AG08395 (cell line): Measurements from ENCODE around the gene MLPH.
"Not testable (repeated sequence)": the region's sequence is repeated elsewhere in the genome, so short reads cannot be mapped to it uniquely, and the experiment has no call there.

Source experiments
- DNase-seq: peaks from one replicate; pipeline ENCODE4 v3.0.0; 2012; ENCODE audit warnings: mixed read lengths, low spot score

MLPH gene

GRCh38 chr2:237458519-237458918 lies 28.5 kb upstream of the MLPH start:
- no peak for DNase-seq

DNA sequence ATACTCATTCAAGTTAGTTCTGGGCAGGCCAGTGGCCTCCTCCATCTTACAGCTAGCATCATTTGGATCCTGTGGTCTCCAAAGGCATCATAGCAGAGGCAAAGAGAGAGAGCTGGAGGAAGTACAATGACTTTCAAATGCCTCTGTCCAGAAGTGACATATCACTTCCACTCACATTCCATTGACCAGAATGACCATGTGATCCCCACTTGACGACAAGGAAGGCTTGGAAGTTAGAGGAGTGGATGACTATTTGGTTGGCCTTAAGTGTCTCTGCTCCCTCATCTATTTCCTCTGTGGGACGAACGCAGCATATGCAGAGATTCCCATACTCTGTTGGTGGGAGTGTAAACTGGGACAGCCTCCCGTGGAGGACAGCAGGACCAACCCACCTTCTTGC lies 27.8 kb upstream of the MLPH start:
- no peak for DNase-seq

DNA sequence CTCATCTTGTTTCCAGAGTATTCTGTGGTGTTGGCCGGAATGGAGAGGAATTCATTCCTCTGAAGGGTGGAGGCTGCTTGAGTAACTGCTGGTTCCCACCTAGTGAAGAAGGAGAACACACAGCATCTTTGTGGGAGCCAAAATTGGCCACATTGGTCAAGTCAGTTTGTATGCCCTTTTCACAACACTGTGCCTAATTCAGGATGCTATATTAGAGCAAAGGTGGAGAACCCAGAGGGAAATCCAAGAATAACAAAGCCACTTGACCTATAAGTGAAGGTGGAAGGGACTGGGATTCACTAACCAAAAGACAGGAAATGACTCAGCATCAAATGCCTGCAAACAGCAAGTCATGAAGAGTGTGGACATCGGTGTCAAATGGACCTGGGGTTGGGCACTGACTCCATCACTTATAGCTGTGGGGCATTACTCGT lies 27.3 kb upstream of the MLPH start:
- DNase-seq: peak; percentile 63

- no peak for DNase-seq
These were observed 22.2 kb upstream of the MLPH start for GRCh38 chr2:237464757-237465391.

DNA sequence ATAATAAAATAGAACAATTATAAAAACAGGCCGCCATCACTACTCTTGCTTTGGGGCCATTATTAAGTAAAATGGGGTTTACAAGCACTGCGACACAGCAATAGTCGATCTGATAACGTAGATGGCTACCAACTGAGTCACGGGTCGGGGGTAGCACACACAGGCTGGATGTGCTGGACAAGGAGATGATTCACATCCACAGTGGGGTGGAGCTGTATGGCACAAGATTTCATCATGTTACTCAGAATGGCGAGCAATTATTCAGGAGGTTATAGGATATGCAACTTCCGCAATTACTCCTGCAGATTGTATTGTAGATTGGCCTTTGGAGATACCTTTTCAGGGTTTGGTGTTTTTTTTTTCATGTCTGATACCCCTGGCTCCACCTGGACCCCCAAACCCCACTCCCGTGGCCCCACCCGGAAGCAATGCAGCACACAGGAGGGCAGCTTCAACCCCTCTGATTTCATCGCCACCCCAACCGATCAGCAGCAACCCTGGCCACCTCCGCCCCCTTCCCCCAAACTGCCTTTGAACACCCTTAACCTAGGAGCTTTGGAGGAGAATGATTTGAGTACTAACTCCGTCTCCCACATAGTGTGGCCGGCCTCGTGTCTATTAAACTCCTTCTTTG lies 21.4 kb upstream of the MLPH start:
- peak; percentile 45 for DNase-seq

DNA sequence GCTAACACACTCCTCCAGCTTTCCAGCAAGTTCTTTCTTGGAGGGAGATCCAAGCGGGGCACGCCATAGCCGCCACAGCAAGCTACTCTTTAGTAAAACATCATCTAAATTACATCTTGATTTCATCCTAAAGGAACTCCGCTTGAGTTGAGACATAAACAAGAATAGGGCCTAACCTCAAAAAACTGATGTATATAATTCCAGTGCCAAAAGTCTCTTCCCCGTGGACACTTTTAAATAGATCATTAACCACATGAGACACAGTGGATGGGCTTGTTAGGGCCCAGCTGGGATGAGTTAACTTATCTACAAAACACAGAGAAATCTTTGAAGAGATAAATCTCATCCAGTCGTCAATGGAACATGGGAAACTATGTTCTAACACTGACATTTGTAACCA lies 20.8 kb upstream of the MLPH start:
- no peak for DNase-seq

DNA sequence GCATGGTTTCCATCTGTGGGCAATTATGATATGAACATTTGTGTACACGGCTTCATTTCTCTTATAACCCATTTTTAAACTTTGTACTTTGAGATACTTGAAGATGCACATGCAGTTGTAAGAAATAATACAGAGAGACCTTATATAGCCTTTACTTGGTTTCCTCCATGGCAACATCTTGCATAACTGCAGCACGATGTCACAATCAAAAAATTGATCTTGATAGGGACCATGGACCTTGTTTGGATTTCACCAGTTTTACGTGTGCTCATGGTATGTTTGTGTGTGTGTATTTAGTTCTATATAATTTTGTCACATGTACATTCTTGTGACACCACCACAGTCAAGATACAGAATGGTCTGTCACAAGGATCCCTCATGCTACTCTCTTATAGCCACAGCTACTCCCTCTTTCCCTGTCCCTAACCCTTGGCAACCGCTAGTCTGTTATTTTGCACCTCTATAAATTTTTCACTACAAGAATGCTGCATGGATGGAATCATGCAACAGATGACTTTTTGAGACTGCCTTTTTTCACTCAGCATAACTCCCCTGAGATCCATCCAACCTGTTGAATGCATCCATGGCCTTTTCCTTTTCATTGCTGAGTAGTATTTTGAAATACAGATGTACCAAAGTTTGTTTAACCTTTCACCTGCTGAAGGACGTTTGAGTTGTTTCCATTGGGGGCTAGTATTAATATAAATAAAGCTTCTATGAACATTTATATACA lies 19.4 kb upstream of the MLPH start:
- DNase-seq: no peak

GRCh38 chr2:237469410-237469809 lies 17.6 kb upstream of the MLPH start:
- DNase-seq: not testable (repeated sequence)

GRCh38 chr2:237469849-237470248 lies 17.2 kb upstream of the MLPH start:
- DNase-seq: no peak

GRCh38 chr2:237470914-237471313 lies 16.1 kb upstream of the MLPH start:
- no peak for DNase-seq

DNA sequence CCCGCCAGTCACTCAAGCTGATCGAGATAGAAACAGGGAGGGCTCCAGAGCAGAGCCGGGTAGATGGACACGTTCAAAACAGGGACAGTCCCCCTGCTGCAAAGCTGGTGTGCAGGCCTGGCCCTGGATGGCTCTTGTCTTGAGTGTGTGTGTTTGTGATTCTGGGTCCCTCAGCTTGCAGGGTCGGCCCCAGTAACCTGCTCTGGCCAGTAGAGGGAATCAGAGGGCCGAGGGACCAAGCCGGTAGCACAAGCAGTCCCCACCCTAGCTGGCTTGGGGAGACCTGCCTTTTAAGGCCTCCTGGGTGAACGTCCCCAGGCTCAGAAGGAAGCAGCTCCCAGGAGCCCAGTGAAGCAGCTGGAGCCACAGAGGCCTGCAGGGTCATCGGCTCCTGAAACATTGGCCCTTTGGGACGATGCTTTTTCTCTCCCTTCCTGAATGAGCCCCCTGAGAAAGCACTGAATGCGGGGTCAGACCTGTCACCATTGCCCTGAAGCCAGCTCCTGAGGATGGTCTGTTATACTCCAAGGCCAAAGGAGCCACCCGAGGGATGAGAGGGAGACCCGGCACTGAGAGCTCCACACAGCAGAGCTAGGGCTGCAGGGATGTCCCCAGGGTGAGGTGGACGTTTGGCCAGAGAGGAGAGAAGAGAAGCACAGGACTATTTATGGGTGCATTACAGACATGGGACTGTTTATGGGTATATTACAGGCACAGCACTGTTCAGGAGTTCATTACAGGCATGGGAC lies 15.4 kb upstream of the MLPH start:
- DNase-seq: peak; percentile 76

DNA sequence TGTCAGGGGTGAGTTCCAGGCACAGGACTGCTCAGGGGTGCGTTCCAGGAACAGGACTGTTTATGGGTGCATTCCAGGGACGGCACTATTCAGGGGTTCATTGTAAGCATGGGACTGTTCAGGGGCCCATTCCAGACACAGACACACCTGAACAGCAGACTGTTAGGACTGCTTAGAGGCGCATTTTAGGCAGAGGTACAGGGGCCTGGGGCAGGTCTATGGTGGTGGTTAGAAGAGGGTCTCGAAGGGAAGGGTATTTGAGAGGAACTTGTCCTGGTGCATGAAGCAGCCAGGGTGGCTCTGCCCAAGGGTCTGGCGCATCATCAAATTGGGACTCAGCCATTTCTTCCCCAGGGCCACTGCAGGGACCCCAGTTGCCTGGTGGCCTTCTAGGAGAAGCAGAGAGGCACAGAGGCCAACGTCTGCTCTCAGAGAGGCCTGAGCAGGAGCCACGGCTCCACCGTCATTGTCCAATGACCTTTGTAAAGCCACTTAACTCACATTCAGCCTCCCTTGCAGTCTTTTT lies 14.8 kb upstream of the MLPH start:
- no peak for DNase-seq

DNA sequence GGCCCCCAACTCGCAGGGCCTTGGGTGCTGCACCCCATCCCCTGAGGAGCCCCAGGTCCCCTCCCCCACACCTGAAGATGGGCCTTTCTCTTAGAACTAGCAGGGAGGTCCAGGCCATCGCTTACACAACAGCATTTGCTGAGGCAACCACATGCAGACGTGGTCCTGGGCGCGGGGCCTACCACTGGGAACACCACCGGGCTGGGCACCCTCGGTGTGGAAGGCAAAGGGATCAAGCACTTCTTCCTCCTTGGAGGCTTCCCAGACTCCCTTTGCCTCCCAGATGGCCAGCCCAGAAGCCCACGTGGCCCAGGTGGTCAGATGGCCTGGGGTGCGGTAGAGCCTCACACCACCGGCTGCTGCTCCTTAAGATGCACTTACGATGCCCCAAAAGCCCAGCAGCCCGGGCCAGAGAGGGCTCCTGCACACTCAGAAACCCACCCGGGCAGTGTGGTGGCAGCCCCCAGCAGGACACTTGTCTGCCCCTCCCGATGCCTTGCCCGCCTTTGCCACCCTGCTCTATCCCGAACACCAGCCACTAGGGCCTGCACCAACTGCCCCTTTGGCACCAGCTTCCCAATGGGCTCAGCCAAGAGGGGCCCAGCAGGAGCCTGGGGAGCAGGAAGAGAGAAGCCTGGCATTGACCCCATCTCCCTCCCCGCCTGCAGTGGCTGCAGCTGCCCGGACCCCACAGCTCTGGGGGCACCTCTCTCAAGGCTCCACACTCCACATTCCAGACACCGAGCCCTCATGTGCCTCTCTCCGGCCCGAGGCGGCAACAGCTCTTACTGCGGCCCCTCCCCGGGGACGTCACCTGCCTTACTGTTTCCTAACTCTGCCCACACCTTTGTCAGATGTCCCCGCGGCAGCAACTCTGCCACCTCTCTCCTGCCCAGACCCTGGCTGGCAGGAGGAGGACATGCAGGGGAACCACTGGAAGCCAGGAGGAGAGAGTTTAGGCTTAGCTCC lies 13.9 kb upstream of the MLPH start:
- no peak for DNase-seq

GRCh38 chr2:237473878-237474441 lies 13.1 kb upstream of the MLPH start:
- peak; percentile 59 for DNase-seq

DNA sequence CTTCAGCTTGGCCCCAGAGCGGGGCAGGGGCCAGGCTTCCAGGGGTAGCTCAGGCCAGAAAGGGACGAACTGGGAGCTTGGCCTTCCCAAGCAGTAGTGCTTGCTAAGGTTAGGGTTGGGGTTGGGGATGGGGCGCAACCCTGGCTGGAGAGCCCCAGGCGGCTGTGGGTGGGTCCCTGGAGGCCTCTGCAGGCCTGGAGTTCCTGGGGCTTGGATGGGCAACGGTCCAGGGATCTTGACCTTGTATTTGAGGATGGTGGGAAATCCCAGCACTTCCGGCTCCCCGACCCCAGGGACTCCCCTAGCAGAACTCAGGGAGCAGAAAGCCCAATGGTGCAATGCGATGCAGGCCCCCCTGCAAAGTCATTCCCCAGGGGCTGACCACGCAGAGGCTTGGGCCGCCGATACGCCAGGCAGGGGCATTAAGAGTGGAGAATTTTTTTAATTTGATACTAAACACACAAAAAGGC lies 12.6 kb upstream of the MLPH start:
- DNase-seq: no peak

GRCh38 chr2:237474931-237475703 lies 11.9 kb upstream of the MLPH start:
- peak; percentile 89 for DNase-seq

DNA sequence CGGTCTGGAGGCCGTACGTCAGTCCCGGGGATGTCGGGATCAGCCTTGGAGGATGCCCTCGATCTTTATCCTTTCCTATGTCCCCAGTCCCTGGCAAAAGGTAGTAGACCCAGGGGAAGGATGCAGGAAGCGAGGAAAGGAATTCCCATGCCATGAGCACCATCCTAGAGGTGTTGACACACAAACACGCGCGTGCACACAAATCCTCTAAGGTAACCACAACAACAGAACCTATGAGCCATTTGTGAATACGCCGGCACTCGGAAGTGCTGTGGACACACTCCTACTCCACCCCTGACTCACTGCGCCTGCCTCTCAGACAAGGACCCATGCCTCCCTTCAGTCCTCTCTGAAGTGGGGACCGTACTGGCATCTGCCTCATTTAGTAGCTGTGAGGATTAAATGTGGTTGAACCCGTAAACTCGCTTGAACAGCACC lies 11.3 kb upstream of the MLPH start:
- peak; percentile 72 for DNase-seq

- no peak for DNase-seq
These were observed 9.0 kb upstream of the MLPH start for GRCh38 chr2:237478095-237478494.

GRCh38 chr2:237478979-237479378 lies 8.1 kb upstream of the MLPH start:
- DNase-seq: no peak

DNA sequence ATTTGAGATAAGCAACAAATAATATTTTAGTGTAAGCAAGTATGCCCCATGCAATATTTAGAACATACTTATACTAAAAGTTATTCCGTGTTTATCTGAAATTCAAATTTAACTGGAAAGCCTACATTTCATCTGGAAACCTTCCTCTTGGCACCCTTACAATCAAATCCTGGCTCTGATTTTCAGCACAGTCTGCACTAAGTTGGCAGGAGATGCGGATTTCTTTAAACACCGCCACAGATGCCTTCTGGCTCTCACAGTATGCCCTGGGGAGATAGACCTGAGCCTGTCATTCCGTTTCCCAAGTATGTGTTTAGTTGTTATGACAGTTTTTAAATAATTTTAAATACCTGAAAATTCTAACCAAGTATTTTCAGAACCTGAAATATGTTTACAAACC lies 7.3 kb upstream of the MLPH start:
- DNase-seq: no peak
